CD8-positive, alpha-beta memory T cell (primary cell): ENCODE data around the gene TMEM63B. TPM values are rescaled to one million over a fixed set of nuclear protein-coding genes. Genes with fewer than 3 reads are reported as not detected.
A peak's percentile ranks its signal among the peaks of the same experiment; 100 is the strongest.

Experiments
- CTCF ChIA-PET: fragments of 350-600 bp; sonication (Branson Sonifier 250); formaldehyde crosslinking; loops from one replicate; lab custom pipeline; 2021; ENCODE audit warnings: antibody characterized with exemption; lab: Charles Lee
- POLR2A ChIA-PET: fragments of 350-600 bp; sonication (Branson Sonifier 250); formaldehyde crosslinking; loops from one replicate; lab custom pipeline; 2021; ENCODE audit warnings: antibody characterized with exemption; lab: Charles Lee
- DNase-seq, 5 donors: peaks; one replicate each; pipeline versions ENCODE4 v3.0.0 to v3.0.0-alpha.2; 2020 to 2022; ENCODE audit warnings: mixed read lengths in 1 of 5
- H3K27ac ChIP-seq: one replicate; pipeline ENCODE4 v1.7.0; 2013; ENCODE audit warnings: low read depth, mild to moderate bottlenecking, low read length, moderate library complexity
- H3K27me3 ChIP-seq: 2 replicates; pipeline ENCODE4 v1.7.0; 2013; ENCODE audit warnings: low read length, mild to moderate bottlenecking; ENCODE audit not compliant: insufficient read depth, poor library complexity, severe bottlenecking
- H3K36me3 ChIP-seq: 2 replicates; pipeline ENCODE4 v1.7.0; 2013; ENCODE audit warnings: mild to moderate bottlenecking, low read length, moderate library complexity; ENCODE audit not compliant: insufficient read depth
- H3K4me1 ChIP-seq: 2 replicates; pipeline ENCODE4 v1.7.0; 2013; ENCODE audit warnings: mild to moderate bottlenecking, low read length, moderate library complexity; ENCODE audit not compliant: insufficient read depth
- H3K4me3 ChIP-seq: 2 replicates; pipeline ENCODE4 v1.7.0; 2013; ENCODE audit warnings: mild to moderate bottlenecking, low read length
- H3K9me3 ChIP-seq: 2 replicates; pipeline ENCODE4 v1.7.0; 2013; ENCODE audit warnings: mild to moderate bottlenecking, low read length
- H3K27ac Mint-ChIP-seq, 8 donors: one replicate each; pipeline ENCODE4 v1.8.0; 2020 to 2021; ENCODE audit warnings: mixed read lengths in 8 of 8, mild to moderate bottlenecking in 6 of 8, inconsistent platforms in 3 of 8, moderate library complexity in 3 of 8
- H3K27me3 Mint-ChIP-seq, 2 donors: one replicate each; pipeline ENCODE4 v1.8.0; 2020 to 2021; ENCODE audit warnings: mixed read lengths in 2 of 2, mild to moderate bottlenecking in 1 of 2, moderate library complexity in 1 of 2
- H3K36me3 Mint-ChIP-seq, 3 donors: one replicate each; pipeline ENCODE4 v1.8.0; 2020 to 2021; ENCODE audit warnings: mixed read lengths in 3 of 3, inconsistent platforms in 1 of 3, mild to moderate bottlenecking in 1 of 3
- H3K4me1 Mint-ChIP-seq, 3 donors: one replicate each; pipeline ENCODE4 v1.8.0; 2020 to 2021; ENCODE audit warnings: mixed read lengths in 3 of 3, inconsistent platforms in 1 of 3, mild to moderate bottlenecking in 1 of 3
- H3K4me3 Mint-ChIP-seq, 7 donors: one replicate each; pipeline ENCODE4 v1.8.0; 2020 to 2021; ENCODE audit warnings: mixed read lengths in 7 of 7, mild to moderate bottlenecking in 6 of 7, moderate library complexity in 4 of 7, inconsistent platforms in 2 of 7
- H3K9me3 Mint-ChIP-seq, 5 donors: one replicate each; pipeline ENCODE4 v1.8.0; 2020 to 2022; ENCODE audit warnings: mixed read lengths in 5 of 5, mild to moderate bottlenecking in 3 of 5, moderate library complexity in 2 of 5, inconsistent platforms in 1 of 5
- polyA plus RNA-seq: library from polyadenylated mRNA; unstranded; fragments of 300-500 nt; fragmentation: Illumina TruSeq; gene quantifications from one replicate; pipeline ENCODE4 v1.2.3, GENCODE V29; 2021
- total RNA-seq, 2 experiments: library from RNA; stranded (reverse); gene quantifications; one replicate each; pipeline ENCODE4 v1.2.3, GENCODE V29; 2021

TMEM63B gene
- total and polyA plus RNA-seq, 3 experiments from 2014 or later: 1.9 to 20.3 (median 18.4) TPM

GRCh38 chr6:44161997-44162338, 34.6 kb downstream of the TMEM63B start:
- Mint-ChIP-seq H3K4me1 (no peaks in the 10 kb centered on the region), H3K4me3 (no peak overlapping the region), H3K27me3 (peaks cover 25 to 48% of the 10 kb centered on the region in 2 donors), H3K27ac (no peak overlapping the region), H3K36me3 (no peaks in the 10 kb centered on the region), H3K9me3 (no peaks in the 10 kb centered on the region)
- no peak overlapping the region for H3K27ac ChIP-seq
- no peaks in the 10 kb centered on the region for H3K27me3 ChIP-seq
- POLR2A ChIA-PET: no interaction called here
- no peak overlapping the region for H3K4me3 ChIP-seq
- H3K9me3 ChIP-seq: no peaks in the 10 kb centered on the region
- H3K36me3 ChIP-seq: no peaks in the 10 kb centered on the region
- DNase-seq: no peak
- no peaks in the 10 kb centered on the region for H3K4me1 ChIP-seq
- CTCF ChIA-PET: interaction anchor here (2.1 kb wide), 1 partner anchor 11 kb away, joined by 7 read pairs; no protein-coding TSS in a partner anchor

- Histone ChIP-seq H3K4me1 (no peaks in the 10 kb centered on the region), H3K4me3 (no peak overlapping the region), H3K27ac (no peak overlapping the region), H3K9me3 (no peaks in the 10 kb centered on the region), H3K36me3 (no peaks in the 10 kb centered on the region), H3K27me3 (no peaks in the 10 kb centered on the region)
- Mint-ChIP-seq H3K36me3 (no peaks in the 10 kb centered on the region), H3K4me1 (no peaks in the 10 kb centered on the region), H3K4me3 (no peak overlapping the region), H3K27ac (peak overlapping the region in 1 of 8 donors; percentile 20), H3K9me3 (no peaks in the 10 kb centered on the region), H3K27me3 (peaks cover 27 to 48% of the 10 kb centered on the region in 2 donors)
- no peak for DNase-seq
- CTCF ChIA-PET: interaction anchor here (1.0 to 2.1 kb wide), 2 partner anchors 12 to 59 kb away, joined by 3 to 7 read pairs; no protein-coding TSS in a partner anchor
- POLR2A ChIA-PET: interaction anchor here (0.5 kb wide), 1 partner anchor 46 kb away, joined by 7 read pairs; no protein-coding TSS in a partner anchor
These were observed 35.7 kb downstream of the TMEM63B start for GRCh38 chr6:44162876-44163625.

GRCh38 chr6:44166116-44166515, 38.8 kb downstream of the TMEM63B start:
- Histone ChIP-seq H3K27ac (no peak overlapping the region), H3K4me3 (no peak overlapping the region), H3K9me3 (no peaks in the 10 kb centered on the region), H3K4me1 (no peaks in the 10 kb centered on the region), H3K27me3 (no peaks in the 10 kb centered on the region), H3K36me3 (no peaks in the 10 kb centered on the region)
- no peak overlapping the region for H3K4me3 Mint-ChIP-seq
- H3K9me3 Mint-ChIP-seq: no peaks in the 10 kb centered on the region
- ChIA-PET CTCF (no interaction called here), POLR2A (no interaction called here)
- H3K4me1 Mint-ChIP-seq: no peaks in the 10 kb centered on the region
- peaks cover 31 to 52% of the 10 kb centered on the region in 2 donors for H3K27me3 Mint-ChIP-seq
- H3K36me3 Mint-ChIP-seq: no peaks in the 10 kb centered on the region
- no peak overlapping the region for H3K27ac Mint-ChIP-seq
- DNase-seq: no peak

- no peaks in the 10 kb centered on the region for H3K9me3 ChIP-seq
- H3K27ac ChIP-seq: no peak overlapping the region
- no peaks in the 10 kb centered on the region for H3K27me3 ChIP-seq
- H3K27ac Mint-ChIP-seq: no peak overlapping the region
- H3K4me1 ChIP-seq: no peaks in the 10 kb centered on the region
- ChIA-PET POLR2A (no interaction called here), CTCF (no interaction called here)
- DNase-seq: no peak
- no peak overlapping the region for H3K4me3 Mint-ChIP-seq
- no peaks in the 10 kb centered on the region for H3K9me3 Mint-ChIP-seq
- no peaks in the 10 kb centered on the region for H3K36me3 Mint-ChIP-seq
- H3K4me3 ChIP-seq: no peak overlapping the region
- peaks cover 29 to 50% of the 10 kb centered on the region in 2 donors for H3K27me3 Mint-ChIP-seq
- no peaks in the 10 kb centered on the region for H3K4me1 Mint-ChIP-seq
- H3K36me3 ChIP-seq: no peaks in the 10 kb centered on the region
These were observed 39.3 kb downstream of the TMEM63B start for GRCh38 chr6:44166591-44167184.

- Histone ChIP-seq H3K9me3 (no peaks in the 10 kb centered on the region), H3K4me1 (no peaks in the 10 kb centered on the region), H3K4me3 (no peak overlapping the region), H3K27ac (no peak overlapping the region), H3K36me3 (no peaks in the 10 kb centered on the region), H3K27me3 (no peaks in the 10 kb centered on the region)
- Mint-ChIP-seq H3K27ac (no peak overlapping the region), H3K36me3 (no peaks in the 10 kb centered on the region), H3K4me1 (no peaks in the 10 kb centered on the region), H3K9me3 (no peaks in the 10 kb centered on the region), H3K4me3 (no peak overlapping the region), H3K27me3 (peaks cover 29 to 47% of the 10 kb centered on the region in 2 donors)
- ChIA-PET CTCF (no interaction called here), POLR2A (no interaction called here)
- no peak for DNase-seq
These were observed 40.2 kb downstream of the TMEM63B start for GRCh38 chr6:44167567-44167966.

- Histone ChIP-seq H3K9me3 (no peaks in the 10 kb centered on the region), H3K27ac (no peak overlapping the region), H3K4me3 (no peak overlapping the region), H3K36me3 (no peaks in the 10 kb centered on the region), H3K27me3 (no peaks in the 10 kb centered on the region), H3K4me1 (no peaks in the 10 kb centered on the region)
- ChIA-PET POLR2A (no interaction called here), CTCF (interaction anchor here (1.1 to 1.6 kb wide), 6 partner anchors 68 to 170 kb away, joined by 3 to 5 read pairs (median 4); partner anchors contain the start of gene SLC35B2)
- no peaks in the 10 kb centered on the region for H3K4me1 Mint-ChIP-seq
- no peak overlapping the region for H3K27ac Mint-ChIP-seq
- H3K36me3 Mint-ChIP-seq: no peaks in the 10 kb centered on the region
- no peak for DNase-seq
- H3K9me3 Mint-ChIP-seq: no peaks in the 10 kb centered on the region
- peaks cover 23 to 39% of the 10 kb centered on the region in 2 donors for H3K27me3 Mint-ChIP-seq
- no peak overlapping the region for H3K4me3 Mint-ChIP-seq
These were observed 41.8 kb downstream of the TMEM63B start for GRCh38 chr6:44169154-44169553.

- H3K4me1 Mint-ChIP-seq: no peaks in the 10 kb centered on the region
These were observed 42.7 kb downstream of the TMEM63B start for GRCh38 chr6:44169886-44170570.

More at GRCh38 chr6:44169886-44170570, 42.7 kb downstream of the TMEM63B start:
- Histone ChIP-seq H3K4me3 (no peak overlapping the region), H3K27ac (no peak overlapping the region), H3K4me1 (no peaks in the 10 kb centered on the region), H3K36me3 (no peaks in the 10 kb centered on the region), H3K9me3 (no peaks in the 10 kb centered on the region), H3K27me3 (no peaks in the 10 kb centered on the region)
- Mint-ChIP-seq H3K9me3 (no peaks in the 10 kb centered on the region), H3K27ac (no peak overlapping the region), H3K36me3 (no peaks in the 10 kb centered on the region), H3K4me3 (no peak overlapping the region), H3K27me3 (peaks cover 23 to 33% of the 10 kb centered on the region in 2 donors)
- no peak for DNase-seq
- ChIA-PET CTCF (interaction anchor here (1.1 to 1.6 kb wide), 4 partner anchors 67 to 169 kb away, joined by 3 to 5 read pairs (median 4); partner anchors contain the start of gene SLC35B2), POLR2A (no interaction called here)
